Putamen (tissue), 1 donor: ENCODE measurements around the gene KCNB1.
A peak's percentile ranks its signal among the peaks of the same experiment; 100 is the strongest.

Experiments used
- DNase-seq: peaks from one replicate; pipeline ENCODE4 v3.0.0-alpha.2; 2016; ENCODE audit warnings: low spot score

Gene KCNB1

DNA sequence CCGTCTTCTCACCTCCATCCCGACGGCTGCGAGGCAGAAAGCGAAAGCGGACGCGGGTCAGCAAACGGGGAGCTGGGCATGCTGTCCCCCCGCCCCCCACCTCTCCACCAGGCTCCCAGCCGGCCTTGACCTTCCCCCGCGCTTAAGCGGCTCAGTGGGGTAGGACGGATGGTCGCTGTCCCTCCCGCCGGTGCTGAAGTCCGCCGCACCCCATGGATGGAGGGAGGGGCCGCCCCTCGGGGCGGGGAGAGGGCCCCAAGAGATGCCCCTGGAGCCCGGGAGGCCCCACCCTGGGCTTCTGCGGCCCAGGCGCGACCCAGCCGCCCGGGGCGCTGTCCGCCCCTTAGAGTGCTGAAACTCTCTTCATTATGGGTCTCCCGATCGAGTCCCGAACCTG, at the start of gene KCNB1:
Gene KCNB1 (minus strand): TSS at position 48 of the 397 bp plus-strand sequence. CDS start 188 bp downstream, outside the sequence.
- no peak for DNase-seq

DNA sequence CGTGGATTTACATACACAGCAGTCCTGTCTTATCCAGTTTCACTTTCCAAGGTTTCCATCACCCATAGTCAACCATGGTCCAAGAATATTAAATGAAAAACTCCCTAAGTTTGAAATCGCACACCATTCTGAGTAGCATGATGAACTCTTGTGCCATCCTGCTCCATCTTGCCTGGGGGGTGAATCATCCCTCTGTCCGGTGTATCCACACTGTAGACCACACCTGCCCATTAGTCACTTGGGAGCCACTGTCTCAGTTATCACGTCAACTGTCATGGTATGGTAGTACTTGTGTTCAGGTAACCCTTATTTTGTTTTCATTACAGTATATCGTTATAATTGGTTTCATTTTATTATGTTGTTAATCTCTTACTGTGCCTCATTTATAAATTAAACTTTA, 47.0 kb upstream of the KCNB1 start:
- DNase-seq: no peak

DNA sequence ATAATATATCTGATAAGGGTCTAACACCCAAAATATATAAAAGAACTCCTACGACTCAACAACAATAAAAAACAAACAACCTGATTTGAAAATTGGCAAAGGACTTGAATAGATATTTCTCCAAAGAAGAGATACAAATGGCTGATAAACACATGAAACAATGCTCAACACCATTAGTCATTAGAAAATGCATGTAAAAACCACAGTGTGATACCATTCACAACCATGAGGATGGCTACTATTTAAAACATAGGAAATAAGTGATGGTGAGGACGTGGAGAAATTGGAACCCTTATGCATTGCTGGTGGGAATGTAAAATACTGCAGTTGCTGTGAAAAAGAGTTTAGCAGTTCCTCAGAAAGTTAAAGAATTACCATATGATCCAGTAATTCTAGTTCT, 44.1 kb upstream of the KCNB1 start:
- no peak for DNase-seq

DNA sequence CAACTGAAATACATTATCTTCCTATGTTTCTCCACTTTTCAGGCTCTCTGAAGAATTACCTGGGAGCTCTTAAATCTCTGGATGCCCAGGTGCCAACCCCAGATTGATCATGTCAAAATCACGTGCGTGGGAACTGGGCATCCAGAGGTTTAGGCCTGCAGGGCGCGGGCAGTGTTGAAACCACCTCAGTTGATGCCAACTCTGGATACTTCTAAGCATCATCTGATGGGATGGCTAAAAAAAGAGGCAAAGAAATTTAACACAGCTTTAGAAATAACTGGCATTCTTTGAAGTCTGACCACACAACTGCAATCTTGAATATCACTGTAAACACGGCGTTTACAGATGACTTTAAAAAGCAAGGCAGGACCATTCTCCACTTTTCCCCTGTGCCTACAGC, 43.6 kb upstream of the KCNB1 start:
- no peak for DNase-seq

DNA sequence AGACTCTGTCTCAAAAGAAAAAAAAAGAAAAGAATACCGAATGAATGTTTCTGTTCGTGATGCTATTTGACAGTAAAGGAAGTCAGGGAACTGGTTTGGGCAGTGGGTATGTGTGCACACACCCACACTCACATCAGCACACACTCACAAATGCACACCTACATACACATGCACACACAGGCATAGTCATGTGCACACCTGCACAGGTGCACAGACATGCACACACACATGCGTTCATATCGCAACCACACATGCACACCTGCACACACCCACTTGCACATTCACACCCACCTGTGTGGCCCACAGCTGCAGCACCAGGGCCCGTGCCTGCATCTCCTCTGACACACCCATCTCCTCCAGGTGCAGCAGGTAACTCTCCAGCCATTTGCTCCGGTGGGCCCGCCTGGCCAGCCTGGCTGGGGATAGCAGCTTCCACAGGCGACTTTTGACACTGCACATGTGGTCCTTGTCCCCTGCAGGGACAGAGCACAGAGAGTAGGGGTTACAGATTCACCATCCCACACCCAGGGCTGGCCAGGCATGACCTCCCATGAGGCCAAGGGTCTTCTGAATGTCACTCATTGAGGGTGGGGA, 41.4 kb upstream of the KCNB1 start:
- no peak for DNase-seq

DNA sequence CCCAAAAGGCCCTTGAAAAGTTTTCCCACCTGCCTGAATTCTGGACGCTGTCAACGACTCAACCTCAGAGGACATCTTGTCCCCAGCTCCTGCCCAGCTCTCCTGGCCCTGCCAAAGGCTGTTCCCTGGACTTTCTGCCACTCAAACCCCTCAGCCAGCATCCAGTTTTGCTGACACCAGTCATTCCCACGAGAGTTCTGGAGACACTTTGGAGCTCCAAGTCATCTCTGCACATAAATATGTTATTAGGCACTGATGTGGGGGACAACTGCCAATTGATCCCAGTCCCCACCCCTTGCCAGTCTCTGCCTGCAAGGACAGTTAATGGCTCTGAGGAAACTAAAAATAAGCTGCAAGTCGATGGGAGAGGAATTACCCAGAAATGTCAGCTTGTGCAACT, 38.9 kb upstream of the KCNB1 start:
- no peak for DNase-seq

DNA sequence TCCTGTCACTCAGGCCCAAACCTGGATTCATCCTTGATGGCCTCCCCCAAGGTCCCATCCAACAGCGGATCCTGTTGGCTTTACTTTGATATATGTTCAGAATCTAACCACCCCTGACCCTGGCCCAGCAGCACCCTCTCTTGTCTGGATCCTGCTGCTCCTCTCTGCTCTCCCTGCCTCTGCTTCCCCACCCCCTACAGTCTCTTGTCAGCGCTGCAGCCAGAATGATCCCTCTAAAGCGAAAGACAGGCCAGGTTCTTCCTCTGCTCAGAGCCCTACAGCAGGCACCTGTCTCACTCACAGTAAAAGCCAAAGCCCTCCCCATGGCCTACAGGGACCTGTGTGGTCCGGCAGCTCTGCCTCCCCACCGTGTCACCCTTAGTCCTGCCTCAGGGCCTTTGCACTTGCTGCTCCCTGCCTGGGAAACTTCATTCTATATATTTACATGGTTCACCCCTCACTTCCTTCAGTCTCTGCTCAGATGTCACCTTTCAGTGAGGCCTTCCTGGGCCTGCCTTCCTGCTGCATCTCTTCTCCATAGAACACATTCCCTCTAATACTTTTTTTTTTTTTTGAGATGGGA, 37.4 kb upstream of the KCNB1 start:
- no peak for DNase-seq

DNA sequence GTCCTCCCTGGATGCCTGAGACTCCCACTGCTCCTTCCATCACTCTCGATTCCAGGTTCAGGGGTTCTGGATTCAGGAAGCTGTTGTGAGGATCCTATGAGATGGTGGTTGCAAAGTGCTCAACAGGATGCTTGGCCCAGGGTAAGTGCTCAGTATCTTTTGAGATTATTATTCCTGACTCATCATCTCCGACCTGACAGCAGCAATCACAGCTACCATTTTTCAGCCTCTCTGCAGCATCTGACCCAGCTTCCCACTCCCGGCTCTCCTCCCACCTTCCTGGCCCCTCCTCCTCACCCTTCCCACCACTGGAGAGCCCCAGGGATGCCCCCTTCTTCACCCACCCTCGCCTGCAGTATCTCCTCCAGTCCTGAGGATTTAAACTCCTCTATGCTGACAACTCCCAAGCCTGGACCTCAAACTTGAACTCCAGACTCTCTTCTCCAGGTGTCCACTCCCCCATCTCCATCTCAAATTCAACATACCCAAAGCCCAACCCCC, 36.8 kb upstream of the KCNB1 start:
- no peak for DNase-seq

DNA sequence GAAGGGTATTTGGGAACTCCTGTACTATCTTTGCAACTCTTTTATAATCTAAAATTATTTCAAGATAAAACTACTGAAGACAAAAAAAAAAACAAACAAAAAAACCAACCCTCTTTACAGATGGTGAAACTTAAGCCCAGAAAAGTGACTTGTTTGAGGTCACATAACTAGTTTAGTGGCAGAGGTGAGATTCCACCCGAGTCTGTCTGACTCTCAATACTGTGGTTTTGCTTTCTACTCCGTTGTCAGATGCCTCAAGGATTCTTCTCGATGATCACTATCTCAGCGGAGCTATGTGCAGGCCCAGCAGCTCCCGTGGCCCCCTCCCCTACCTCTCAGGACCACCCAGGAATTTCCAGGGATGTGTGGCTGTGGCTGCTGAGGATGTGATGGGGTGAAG, 36.1 kb upstream of the KCNB1 start:
- no peak for DNase-seq

DNA sequence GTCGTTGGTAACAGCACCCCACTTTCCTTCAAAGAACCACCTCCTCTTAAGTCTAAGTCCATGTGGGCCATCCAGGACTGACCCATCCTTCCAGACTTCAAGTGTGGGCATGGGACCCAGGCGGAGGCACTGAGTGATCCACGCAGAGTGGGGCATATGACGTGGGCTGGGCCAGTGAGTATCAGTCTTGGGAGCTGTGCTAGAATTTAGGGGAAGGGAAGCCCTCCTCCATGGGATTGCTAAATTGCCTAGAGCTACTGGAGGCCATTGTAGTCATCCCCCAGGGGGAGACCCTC, 35.3 kb upstream of the KCNB1 start:
- DNase-seq: no peak

DNA sequence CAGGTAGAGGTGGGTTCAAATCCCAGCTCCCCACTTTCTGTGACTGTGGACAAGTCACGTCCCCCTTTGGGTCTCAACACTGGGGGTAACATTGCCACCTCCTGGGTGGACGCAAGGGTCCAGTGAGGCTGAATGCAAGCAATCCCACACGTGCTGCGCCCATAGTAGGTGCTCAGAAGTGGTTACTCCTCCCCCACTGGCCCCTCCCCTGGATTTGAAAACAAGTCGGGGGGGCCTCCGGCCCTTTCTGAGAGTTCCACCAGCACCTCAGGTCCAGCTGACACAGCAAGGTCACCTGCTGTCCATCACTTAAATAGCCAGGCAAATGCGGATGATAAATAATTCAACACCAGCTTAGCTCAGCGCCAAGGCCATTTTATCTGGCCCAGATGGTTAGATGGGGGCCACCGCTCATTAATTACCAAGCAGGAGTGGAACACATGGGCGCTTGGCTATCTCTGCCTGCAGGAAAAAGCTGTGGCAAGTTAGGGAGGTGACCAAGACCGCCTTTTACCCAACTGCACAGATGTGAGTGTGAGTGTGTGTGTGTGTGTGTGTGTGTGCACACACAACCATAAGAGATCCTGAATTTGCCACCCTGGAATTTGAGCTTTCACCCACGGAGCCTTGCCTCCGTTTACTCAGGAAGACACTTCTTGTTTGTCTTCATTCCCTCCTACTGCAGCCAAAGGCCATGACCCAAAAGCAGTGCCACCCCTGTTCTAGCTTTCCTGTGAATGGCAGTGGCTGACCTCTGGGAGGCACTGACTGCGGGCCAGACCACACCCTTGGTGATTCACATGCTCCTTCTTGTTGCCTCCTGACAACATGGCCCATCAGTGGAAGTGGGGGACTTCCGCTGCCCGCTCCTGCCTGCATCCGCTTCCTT, 34.7 kb upstream of the KCNB1 start:
- DNase-seq: no peak

DNA sequence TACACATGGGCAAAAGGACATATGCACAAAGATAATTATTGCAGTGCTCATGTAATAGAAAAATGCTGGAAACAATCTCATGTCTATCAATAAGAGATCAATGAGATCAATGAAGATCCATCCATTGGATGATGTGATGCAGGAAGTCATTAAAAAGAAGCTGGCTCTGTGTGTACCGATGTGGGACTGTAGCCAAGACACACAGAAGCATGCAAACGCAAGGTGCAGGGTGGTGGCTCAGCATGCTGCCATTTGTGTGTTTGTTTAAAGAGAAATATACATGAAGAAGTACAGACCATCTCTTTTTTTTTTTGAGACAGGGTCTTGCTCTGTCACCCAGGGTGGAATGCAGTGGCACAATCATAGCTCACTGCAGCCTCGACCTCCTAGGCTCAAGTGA, 33.1 kb upstream of the KCNB1 start:
- DNase-seq: no peak

DNA sequence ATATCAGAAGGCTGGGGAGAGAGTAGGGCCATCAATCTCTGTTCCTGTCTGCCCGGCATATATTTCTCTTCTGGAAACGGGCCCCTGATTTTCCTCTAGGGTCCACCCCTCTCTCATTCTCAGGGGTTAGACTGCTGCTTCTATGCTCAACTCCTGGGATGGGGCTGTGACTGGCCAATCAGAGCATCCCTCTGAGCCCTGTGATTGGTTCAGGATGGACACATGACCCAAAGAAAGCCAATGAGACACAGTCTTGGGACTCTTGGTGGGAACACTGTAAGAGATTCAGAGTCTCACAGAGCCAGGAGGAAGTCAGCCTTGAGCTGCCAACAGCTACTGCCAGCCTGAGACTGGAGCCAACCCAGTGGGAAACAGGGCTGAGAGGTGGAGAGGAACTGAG, 31.0 kb upstream of the KCNB1 start:
- no peak for DNase-seq

DNA sequence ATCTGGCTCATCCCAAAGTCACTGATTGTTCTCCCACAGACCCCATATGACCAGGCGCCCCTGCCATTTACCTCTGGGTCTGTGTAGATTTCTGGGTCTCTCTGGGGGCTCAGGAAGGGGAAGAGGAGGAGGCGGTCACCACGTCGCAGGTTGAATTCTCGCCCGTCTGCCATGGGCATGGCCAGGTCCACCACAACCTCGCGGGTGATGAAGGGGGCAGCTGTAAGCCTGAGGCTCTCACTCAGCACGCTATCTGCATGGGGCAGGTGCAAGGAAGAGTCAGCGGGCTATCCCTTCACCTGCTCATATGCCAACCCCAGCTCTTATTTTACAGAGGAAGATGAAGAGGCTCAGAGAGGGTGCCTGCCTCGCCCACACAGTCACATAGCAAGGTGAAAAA, 30.5 kb upstream of the KCNB1 start:
- no peak for DNase-seq

DNA sequence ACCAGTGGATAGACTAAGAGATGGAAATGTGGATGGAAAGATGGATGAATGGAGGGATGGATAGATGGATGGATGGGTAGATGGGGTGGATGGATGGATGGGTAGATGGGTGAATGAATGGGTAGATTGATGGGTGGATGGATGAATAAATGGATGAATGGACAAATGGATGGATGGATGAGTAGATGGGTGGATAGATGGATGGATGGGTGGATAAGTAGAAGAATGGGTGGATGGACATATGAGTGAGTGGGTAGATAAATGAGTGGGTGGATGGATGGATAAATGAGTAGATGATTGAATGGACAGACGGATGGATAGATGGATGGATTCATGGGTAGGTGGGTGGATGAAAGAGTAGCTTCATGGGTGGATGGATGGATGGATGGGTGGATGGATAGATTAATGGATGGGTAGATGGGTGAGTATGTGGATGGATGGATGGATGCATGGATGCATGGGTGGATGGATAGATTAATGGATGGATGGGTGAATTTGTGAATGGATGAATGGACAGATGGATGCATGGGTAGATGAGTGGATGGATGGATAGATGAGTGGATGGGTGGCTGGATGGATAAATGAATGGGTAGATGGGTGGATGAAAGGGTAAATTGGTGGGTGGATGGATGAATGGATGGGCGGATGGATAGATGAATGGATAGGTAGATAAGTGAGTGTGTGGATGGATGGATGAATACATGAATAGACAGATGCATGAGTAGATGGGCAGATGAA, 29.5 kb upstream of the KCNB1 start:
- DNase-seq: no peak

DNA sequence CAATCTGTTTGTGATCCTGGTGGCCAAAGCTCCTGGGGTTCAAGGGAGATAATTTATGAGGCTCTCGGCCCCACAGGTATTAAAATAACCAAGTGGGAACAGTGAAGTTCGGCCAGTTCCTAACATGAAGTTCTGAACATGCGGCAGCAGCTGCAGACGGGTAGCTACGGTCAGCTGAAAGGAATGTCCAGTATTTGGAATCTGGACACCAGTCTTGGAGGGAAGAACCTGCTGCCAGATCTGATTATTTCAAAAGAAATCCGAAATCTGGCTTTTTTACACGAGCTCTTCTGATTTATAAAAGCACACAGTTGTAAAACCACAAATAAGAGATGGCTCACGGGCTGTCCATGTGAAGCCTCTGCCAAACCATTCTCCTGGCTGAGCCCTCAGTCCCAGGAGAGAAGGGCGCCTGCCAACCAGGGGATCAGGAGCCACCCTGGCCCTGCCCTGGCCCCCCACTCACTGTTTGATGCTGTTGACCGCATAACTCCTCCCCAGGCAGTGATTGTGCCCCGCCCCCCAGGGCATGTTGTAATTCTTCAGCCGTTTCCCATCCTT, 28.2 kb upstream of the KCNB1 start:
- DNase-seq: no peak

DNA sequence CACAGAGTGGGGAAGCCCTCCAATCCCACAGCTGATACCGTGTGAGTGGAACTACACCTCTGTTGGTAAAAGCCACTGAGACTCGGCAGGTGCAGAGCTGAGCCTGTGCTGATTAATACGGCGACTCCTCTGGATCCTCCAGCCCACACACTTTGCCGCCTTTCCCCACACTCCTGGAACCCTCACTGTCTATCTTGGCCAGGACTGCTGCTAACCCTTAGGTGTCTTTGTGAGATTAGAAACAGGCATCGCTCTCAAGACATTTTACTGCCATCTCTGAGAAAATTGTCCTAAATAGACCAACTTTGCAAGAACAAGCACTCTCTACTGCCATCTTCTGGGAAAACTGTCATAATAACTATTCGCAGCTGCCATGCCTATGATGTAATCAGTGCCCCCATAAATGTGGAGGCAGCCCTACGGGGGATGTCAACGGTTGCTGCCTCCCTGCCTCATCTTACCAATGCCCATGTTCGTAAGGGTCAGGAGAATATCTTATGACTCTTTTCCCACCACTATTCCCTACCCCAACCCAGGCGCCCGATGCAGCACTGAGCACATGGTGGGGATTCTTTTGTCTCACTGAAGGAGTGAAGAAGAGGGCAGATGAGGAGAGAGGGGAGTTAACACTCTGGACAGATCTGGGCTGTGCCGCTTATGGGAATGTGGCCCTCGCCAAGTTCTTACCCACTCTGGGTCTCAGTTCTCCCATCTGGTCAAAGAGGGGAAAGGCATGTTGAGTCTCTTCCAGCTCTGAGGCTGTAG, 26.1 kb upstream of the KCNB1 start:
- peak; percentile 49 for DNase-seq

DNA sequence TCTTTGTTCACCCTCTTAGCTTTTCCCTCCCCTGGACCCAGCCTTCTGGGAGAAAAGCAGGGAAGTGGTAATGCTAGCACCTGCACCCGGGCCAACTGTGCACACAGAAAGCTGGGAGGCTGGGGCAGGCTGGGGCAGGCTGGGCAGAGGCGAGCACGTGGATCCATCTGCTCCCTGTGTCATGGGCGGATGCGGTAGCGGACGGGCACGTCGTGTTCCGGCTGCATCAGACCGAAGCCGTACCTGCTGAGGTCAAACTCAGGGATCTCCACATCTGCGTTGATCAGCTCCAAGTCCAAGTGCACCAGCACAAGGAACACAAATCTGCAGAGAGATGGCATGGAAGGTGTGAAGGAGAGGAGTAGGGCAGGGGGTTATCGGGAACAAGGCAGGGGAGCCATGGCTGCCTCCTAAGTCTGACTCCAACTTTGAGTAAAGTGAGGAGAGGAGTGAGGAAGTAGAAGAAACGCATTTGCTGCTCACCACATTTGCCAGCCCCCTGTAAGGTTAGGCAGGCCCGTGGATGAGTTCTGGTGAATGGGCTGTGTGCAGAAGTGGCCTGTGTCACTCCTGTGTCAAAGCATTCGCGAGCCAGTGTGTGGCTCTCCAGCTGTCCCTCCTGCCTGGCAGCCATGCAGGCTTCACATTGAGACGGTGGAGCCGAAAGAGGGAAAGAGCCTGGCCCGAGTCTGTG, 25.4 kb upstream of the KCNB1 start:
- DNase-seq: no peak

DNA sequence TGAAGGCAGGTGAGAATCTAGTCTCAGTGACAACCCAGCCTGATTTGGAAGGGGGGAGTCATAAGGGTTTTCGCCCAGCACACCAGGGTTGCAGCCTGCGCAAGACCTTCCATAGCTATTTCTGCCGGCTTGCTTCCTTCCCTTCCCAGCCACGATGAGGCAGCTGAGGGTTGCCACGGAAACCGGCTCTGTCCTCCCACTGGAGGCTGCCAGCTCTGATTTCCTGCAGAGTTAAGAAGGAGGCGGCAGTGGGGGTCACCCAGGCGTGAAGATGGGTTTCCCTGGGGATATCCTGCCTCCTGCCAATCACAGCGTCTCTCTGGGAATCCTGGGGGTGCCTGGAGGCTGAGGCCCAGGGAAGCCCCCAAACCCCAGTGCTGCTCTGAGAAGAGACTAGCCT, 23.1 kb upstream of the KCNB1 start:
- DNase-seq: peak; percentile 83

DNA sequence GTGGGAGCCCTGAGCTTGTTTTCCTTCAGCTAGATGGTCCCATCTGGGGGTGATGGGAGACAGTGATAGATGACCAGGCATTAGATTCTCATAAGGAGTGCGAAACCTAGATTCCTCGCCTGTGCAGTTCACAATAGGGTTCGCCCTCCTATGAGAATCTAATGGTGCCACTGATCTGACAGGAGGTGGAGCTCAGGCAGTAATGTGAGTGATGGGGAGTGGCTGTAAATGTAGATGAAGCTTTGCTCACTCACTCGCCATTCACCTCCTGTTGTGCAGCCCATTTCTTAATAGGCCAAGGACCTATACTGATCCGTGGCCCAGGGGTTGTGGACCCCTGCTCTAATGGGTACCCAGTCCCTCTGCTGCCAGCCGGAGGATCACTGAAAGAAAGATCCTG, 20.7 kb upstream of the KCNB1 start:
- no peak for DNase-seq

DNA sequence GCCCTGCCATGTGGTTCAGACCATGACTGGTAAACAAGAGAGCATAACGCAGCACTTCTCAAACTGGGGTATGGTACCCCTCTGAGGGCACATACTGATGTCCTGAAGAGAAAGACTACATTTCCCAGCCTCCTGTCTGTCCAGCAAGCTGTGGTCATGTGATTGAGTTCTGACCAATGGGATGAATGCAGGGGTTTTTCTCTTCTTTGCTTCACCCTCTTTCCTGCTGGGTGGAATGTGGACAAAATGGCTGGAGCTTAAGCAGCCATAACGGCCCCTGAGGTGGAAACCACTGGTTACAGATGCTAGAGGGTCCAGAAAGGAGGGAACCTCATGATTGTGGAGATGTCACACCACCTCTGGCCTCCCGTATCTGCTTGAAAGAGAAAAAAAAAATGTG, 19.4 kb upstream of the KCNB1 start:
- no peak for DNase-seq
